Left ventricle myocardium inferior (tissue), 1 donor: ENCODE measurements around the gene SRPK2. TPM values are rescaled to one million over a fixed set of nuclear protein-coding genes. Genes with fewer than 3 reads are reported as not detected.
"Not testable (repeated sequence)": the region's sequence is repeated elsewhere in the genome, so short reads cannot be mapped to it uniquely, and the experiment has no call there.

Experiments used
- DNase-seq: peaks from one replicate; pipeline ENCODE4 v3.0.0-alpha.2; 2020
- H3K27ac ChIP-seq: fragments of 200-600 bp; replicated peaks from 2 replicates; pipeline ENCODE4 v1.8.0; 2021
- H3K27me3 ChIP-seq: fragments of 200-600 bp; 2 replicates; pipeline ENCODE4 v1.8.0; 2021; ENCODE audit warnings: low read depth
- H3K36me3 ChIP-seq: fragments of 200-600 bp; 2 replicates; pipeline ENCODE4 v1.8.0; 2021
- H3K4me1 ChIP-seq: fragments of 200-600 bp; 2 replicates; pipeline ENCODE4 v1.8.0; 2021
- H3K4me3 ChIP-seq: fragments of 200-600 bp; 2 replicates; pipeline ENCODE4 v1.8.0; 2021; ENCODE audit warnings: mild to moderate bottlenecking, moderate library complexity
- H3K9me3 ChIP-seq: fragments of 200-600 bp; replicated peaks from 2 replicates; pipeline ENCODE4 v1.8.0; 2021
- intact Hi-C: fragments of 100-400 bp; cut with micrococcal nuclease; formaldehyde crosslinking; loops from one replicate; pipeline ENCODE4 v1.11.0; 2022
- total RNA-seq: library from RNA; stranded (reverse); fragmentation: NEBNext Ultra II Directional; extraction: Animal tissue kit (Norgen Biotek cat#: 25700); gene quantifications from one replicate; pipeline ENCODE4 v1.2.1, GENCODE V29; 2021
- TF ChIP-seq, protein P1 (sequence below): fragments of 200-600 bp; IDR thresholded peaks from 2 replicates; pipeline ENCODE4 v1.8.0; 2021; ENCODE audit warnings: antibody characterized with exemption, mild to moderate bottlenecking, borderline replicate concordance
- donor health status: DM: no; HTN: yes; CAD: no; lungs with severe emphysema.

Gene SRPK2
- total RNA-seq, 1 donor from 2014 or later, result 34.3 TPM

DNA sequence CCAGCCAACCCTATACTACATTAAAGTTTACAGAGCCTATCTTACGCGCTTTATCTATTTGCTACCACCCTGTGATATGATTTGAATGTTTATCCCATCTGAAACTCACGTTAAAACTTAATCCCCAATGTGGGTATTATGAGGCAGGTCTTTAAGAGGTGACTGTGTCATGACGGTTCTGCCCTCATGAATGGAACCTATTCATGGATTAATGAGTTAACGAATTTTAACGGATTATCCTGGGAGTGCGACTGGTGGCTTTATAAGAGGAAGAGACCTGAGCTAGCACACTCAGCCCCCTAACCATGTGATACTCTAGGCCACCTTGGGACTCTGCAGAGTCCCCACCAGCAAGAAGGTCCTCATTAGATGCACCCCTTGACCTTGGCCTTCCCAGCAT is 37.8 kb downstream of the SRPK2 start:
- H3K4me3 ChIP-seq, result no peak overlapping the region
- H3K4me1 ChIP-seq, result peaks cover 58% of the 10 kb centered on the region
- TF ChIP-seq, protein P1, sequence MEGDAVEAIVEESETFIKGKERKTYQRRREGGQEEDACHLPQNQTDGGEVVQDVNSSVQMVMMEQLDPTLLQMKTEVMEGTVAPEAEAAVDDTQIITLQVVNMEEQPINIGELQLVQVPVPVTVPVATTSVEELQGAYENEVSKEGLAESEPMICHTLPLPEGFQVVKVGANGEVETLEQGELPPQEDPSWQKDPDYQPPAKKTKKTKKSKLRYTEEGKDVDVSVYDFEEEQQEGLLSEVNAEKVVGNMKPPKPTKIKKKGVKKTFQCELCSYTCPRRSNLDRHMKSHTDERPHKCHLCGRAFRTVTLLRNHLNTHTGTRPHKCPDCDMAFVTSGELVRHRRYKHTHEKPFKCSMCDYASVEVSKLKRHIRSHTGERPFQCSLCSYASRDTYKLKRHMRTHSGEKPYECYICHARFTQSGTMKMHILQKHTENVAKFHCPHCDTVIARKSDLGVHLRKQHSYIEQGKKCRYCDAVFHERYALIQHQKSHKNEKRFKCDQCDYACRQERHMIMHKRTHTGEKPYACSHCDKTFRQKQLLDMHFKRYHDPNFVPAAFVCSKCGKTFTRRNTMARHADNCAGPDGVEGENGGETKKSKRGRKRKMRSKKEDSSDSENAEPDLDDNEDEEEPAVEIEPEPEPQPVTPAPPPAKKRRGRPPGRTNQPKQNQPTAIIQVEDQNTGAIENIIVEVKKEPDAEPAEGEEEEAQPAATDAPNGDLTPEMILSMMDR, result no peak
- H3K9me3 ChIP-seq, result no peaks in the 10 kb centered on the region
- no peak for DNase-seq
- H3K36me3 ChIP-seq, result no peaks in the 10 kb centered on the region
- H3K27me3 ChIP-seq, result no peaks in the 10 kb centered on the region
- no peak overlapping the region for H3K27ac ChIP-seq
- intact Hi-C loops, result no loop called here

DNA sequence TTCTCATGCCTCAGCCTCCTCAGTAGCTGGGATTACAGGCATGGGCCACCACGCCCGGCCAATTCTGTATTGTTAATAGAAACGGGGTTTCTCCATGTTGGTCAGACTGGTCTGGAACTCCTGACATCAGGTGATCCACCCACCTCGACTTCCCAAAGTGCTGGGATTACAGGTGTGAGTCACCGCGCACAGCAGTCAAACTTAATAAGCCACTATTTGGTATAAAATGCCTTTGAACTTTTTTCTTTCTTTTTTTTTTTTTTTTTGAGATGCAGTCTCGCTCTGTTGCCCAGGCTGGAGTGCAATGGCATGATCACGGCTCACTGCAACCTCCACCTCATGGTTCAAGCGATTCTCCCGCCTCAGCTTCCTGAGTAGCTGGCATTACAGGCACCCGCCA is 40.5 kb downstream of the SRPK2 start:
- H3K27me3 ChIP-seq, H3K9me3 ChIP-seq, H3K36me3 ChIP-seq, H3K4me3 ChIP-seq, intact Hi-C loops, DNase-seq, H3K27ac ChIP-seq: not testable (repeated sequence)
- H3K4me1 ChIP-seq, result peaks cover 50% of the 10 kb centered on the region

DNA sequence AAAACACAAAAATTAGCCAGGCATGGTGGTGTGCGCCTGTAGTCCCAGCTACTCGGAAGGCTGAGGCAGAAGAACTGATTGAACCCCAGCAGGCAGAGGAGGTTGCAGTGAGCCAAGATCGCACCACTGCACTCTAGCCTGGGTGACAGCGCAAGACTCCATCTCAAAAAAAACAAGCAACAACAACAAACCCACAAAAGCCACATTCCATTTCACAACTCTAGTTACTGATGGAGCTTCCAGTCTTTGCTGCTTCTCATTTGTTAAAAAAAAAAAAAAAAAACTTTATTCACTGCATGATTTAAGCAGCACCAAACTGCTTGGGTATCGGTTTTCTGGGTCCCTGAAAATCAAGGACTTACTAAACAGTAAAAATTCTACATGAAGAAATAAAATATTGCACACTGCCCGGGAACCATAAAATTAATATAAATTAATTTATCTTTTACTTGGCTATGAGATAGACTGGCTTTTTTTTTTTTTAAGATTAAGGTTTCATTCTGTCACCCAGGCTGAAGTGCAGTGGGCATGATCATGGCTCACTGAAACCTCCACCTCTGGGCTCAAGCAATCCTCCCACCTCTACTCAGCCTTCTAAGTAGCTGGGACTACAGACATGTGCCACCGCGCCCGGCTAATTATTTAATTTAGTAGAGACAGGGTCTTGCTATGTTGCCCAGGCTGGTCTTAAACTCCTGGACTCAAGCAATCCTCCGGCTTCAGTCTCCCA is 42.0 kb downstream of the SRPK2 start:
- H3K36me3 ChIP-seq, result no peaks in the 10 kb centered on the region
- no peak overlapping the region for H3K4me3 ChIP-seq
- H3K27ac ChIP-seq, result peak overlapping the region; percentile 19
- peaks cover 35% of the 10 kb centered on the region for H3K4me1 ChIP-seq
- H3K27me3 ChIP-seq, result no peaks in the 10 kb centered on the region
- H3K9me3 ChIP-seq, result no peaks in the 10 kb centered on the region
- TF ChIP-seq, protein P1, result no peak
- no peak for DNase-seq
- intact Hi-C loops, result no loop called here

DNA sequence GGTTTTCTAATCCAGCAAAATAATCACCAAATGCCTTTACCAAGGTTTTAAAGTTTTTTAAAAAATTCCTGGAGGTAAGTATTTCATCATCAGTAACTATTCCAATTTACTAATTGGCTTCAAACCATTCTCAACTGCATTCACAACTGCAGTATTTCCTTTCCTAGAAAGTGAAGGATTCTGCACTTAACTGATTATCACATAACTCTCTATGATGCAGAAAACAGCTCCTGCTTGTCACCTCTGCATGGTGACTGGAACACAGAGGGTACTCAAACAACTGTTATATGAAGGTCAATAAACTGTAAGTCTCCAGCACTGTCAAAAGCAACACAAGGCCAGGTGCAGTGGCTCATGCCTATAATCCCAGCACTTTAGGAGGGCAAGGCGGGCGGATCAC is 42.6 kb downstream of the SRPK2 start:
- no peaks in the 10 kb centered on the region for H3K9me3 ChIP-seq
- no peak for DNase-seq
- intact Hi-C loops, result no loop called here
- H3K27me3 ChIP-seq, result no peaks in the 10 kb centered on the region
- peaks cover 29% of the 10 kb centered on the region for H3K4me1 ChIP-seq
- peak overlapping the region; percentile 19 for H3K27ac ChIP-seq
- no peak overlapping the region for H3K4me3 ChIP-seq
- no peaks in the 10 kb centered on the region for H3K36me3 ChIP-seq
- TF ChIP-seq, protein P1, result no peak

DNA sequence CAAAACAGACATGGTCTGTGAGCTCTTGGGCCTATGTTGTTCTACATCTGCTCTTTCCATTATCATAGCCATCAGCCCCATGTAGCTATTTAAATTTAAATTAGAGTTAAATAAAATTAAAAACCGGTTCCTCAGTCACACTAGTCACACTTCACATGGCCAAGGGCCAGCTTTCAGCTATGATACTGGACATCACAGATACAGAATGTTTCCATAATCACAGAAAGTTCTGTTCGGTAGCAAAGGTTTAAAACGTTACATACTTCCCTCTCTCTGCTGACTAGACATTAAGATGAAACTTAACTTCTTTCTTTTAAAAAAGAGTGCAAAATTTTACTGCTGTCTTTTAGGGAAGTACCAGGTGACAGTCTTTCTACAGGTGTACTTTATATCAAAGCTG is 43.0 kb downstream of the SRPK2 start:
- peaks cover 25% of the 10 kb centered on the region for H3K4me1 ChIP-seq
- H3K27ac ChIP-seq, result no peak overlapping the region
- no peak overlapping the region for H3K4me3 ChIP-seq
- no peak for DNase-seq
- no peaks in the 10 kb centered on the region for H3K9me3 ChIP-seq
- no peaks in the 10 kb centered on the region for H3K27me3 ChIP-seq
- intact Hi-C loops, result no loop called here
- TF ChIP-seq, protein P1, result no peak
- no peaks in the 10 kb centered on the region for H3K36me3 ChIP-seq

DNA sequence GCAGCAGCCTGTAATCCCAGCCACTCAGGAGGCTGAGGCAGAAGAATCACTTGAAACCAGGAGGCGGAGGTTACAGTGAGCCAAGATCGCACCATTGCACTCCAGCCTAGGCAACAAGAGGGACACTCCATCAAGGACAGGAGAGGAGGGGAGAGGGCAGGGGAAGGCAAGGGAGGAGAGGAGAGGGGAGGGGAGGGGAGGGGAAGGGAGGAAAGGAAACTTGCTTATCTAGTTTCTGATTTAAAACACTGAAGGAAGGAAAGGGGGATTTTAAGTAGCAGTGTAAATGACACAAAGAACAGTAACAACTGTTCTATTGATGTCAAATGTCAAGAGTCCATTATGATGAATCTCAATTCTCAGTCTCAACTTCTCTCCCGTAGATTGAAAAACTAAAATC is 43.7 kb downstream of the SRPK2 start:
- no peak overlapping the region for H3K4me3 ChIP-seq
- no peak overlapping the region for H3K27ac ChIP-seq
- H3K27me3 ChIP-seq, result no peaks in the 10 kb centered on the region
- DNase-seq, result no peak
- intact Hi-C loops, result no loop called here
- TF ChIP-seq, protein P1, result no peak
- peaks cover 20% of the 10 kb centered on the region for H3K4me1 ChIP-seq
- no peaks in the 10 kb centered on the region for H3K9me3 ChIP-seq
- H3K36me3 ChIP-seq, result no peaks in the 10 kb centered on the region
